HL-60 (cell line): Measurements from ENCODE around the gene GPAM.

Experiments used
- DNase-seq, 2 experiments: peaks; one replicate each; pipeline ENCODE4 v3.0.0-alpha.2; 2010 to 2020; ENCODE audit warnings: low read depth in 1 of 2, low spot score in 1 of 2
- H3K27ac ChIP-seq: fragments of 250-450 bp; sonication (Bioruptor Pico); replicated peaks from 2 replicates; pipeline ENCODE4 v1.5.1; 2020; ENCODE audit warnings: mild to moderate bottlenecking, moderate library complexity
- H3K27me3 ChIP-seq: fragments of 250-450 bp; sonication (Bioruptor Pico); 2 replicates; pipeline ENCODE4 v1.5.1; 2021; ENCODE audit warnings: mild to moderate bottlenecking, moderate library complexity; ENCODE audit not compliant: insufficient read depth, poor library complexity, severe bottlenecking
- H3K4me3 ChIP-seq: replicated peaks from 2 replicates; pipeline ENCODE4 v1.5.1; 2011; ENCODE audit warnings: mild to moderate bottlenecking, control low read depth, low read length; ENCODE audit not compliant: insufficient read depth
- GABPA ChIP-seq: IDR thresholded peaks from 2 replicates; pipeline ENCODE4 v1.6.1; 2012; ENCODE audit warnings: low read depth
- POLR2AphosphoS5 ChIP-seq: IDR thresholded peaks from 2 replicates; pipeline ENCODE4 v1.6.1; 2012; ENCODE audit warnings: low read depth
- SPI1 ChIP-seq: IDR thresholded peaks from 2 replicates; pipeline ENCODE4 v1.6.1; 2012; ENCODE audit warnings: low read depth, mild to moderate bottlenecking, borderline replicate concordance
- TF ChIP-seq, protein P1 (sequence below): IDR thresholded peaks from 2 replicates; pipeline ENCODE4 v1.6.1; 2012; ENCODE audit warnings: low read depth; ENCODE audit not compliant: insufficient replicate concordance
- TF ChIP-seq, protein P2 (sequence below): IDR thresholded peaks from one replicate; pipeline ENCODE4 v1.5.1; 2011; ENCODE audit warnings: low read length, control low read depth, inconsistent platforms; ENCODE audit not compliant: insufficient read depth

Gene GPAM

DNA sequence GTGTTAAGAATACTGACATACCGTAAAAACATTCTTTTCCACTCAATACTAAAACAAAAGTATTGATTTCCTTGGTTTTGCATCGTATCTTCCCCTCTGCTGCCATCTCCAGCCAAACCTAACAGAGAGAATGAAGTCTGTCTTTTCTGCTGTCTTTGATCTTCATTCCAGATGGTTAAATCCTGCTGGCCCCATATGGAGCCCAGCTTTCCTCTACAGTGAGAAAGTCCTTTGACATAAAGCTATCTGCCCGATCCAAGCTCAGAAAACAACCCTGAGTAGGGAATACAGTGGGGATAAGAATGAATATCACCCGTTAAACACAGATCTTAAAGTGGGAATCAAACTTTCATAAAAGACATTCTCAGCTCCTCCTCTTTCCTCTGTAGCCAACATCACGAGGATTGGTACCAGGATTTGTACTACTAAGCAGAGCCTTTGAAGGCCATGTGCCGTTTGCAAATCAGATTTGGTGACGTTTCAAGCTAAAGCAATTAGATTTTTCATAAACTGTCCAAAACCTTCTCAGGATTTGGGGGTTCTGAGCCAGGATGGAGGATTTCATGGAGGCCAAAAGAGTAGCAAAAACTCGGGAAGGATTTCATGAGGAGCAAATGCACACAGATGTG, 30.8 kb upstream of the GPAM start:
- DNase-seq, result no peak
- H3K27ac ChIP-seq, result no peak overlapping the region

DNA sequence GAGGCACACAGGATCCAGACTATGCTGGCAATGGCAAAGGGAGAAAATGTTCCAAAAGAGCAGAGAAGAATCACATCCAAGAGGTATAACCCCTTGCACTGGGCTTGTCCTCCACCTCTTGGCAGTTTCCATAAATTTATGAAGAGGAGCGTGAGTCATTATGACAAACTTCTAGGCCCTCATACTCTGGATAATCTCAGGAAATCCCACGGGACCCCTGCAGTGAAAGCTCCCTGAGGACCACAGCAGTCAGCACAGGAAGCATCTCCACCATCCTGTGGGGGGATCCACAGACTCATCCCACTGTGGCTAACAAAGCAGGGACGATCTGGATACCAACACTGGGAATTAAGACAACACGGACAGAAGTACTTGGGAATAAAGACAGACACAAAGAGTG, 30.3 kb upstream of the GPAM start:
- H3K4me3 ChIP-seq, result no peak overlapping the region
- TF ChIP-seq SPI1 (no peak), POLR2AphosphoS5 (no peak), GABPA (no peak)
- TF ChIP-seq, protein P1, sequence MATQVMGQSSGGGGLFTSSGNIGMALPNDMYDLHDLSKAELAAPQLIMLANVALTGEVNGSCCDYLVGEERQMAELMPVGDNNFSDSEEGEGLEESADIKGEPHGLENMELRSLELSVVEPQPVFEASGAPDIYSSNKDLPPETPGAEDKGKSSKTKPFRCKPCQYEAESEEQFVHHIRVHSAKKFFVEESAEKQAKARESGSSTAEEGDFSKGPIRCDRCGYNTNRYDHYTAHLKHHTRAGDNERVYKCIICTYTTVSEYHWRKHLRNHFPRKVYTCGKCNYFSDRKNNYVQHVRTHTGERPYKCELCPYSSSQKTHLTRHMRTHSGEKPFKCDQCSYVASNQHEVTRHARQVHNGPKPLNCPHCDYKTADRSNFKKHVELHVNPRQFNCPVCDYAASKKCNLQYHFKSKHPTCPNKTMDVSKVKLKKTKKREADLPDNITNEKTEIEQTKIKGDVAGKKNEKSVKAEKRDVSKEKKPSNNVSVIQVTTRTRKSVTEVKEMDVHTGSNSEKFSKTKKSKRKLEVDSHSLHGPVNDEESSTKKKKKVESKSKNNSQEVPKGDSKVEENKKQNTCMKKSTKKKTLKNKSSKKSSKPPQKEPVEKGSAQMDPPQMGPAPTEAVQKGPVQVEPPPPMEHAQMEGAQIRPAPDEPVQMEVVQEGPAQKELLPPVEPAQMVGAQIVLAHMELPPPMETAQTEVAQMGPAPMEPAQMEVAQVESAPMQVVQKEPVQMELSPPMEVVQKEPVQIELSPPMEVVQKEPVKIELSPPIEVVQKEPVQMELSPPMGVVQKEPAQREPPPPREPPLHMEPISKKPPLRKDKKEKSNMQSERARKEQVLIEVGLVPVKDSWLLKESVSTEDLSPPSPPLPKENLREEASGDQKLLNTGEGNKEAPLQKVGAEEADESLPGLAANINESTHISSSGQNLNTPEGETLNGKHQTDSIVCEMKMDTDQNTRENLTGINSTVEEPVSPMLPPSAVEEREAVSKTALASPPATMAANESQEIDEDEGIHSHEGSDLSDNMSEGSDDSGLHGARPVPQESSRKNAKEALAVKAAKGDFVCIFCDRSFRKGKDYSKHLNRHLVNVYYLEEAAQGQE, result no peak
- TF ChIP-seq, protein P2, sequence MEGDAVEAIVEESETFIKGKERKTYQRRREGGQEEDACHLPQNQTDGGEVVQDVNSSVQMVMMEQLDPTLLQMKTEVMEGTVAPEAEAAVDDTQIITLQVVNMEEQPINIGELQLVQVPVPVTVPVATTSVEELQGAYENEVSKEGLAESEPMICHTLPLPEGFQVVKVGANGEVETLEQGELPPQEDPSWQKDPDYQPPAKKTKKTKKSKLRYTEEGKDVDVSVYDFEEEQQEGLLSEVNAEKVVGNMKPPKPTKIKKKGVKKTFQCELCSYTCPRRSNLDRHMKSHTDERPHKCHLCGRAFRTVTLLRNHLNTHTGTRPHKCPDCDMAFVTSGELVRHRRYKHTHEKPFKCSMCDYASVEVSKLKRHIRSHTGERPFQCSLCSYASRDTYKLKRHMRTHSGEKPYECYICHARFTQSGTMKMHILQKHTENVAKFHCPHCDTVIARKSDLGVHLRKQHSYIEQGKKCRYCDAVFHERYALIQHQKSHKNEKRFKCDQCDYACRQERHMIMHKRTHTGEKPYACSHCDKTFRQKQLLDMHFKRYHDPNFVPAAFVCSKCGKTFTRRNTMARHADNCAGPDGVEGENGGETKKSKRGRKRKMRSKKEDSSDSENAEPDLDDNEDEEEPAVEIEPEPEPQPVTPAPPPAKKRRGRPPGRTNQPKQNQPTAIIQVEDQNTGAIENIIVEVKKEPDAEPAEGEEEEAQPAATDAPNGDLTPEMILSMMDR, result no peak
- no peak overlapping the region for H3K27ac ChIP-seq
- no peak for DNase-seq
- peaks cover 17% of the 10 kb centered on the region for H3K27me3 ChIP-seq

More for the DNA sequence above, 30.8 kb upstream of the GPAM start:
- no peak overlapping the region for H3K4me3 ChIP-seq
- peaks cover 17% of the 10 kb centered on the region for H3K27me3 ChIP-seq
- TF ChIP-seq GABPA (no peak), SPI1 (no peak), POLR2AphosphoS5 (no peak)
- TF ChIP-seq, protein P1, result no peak

DNA sequence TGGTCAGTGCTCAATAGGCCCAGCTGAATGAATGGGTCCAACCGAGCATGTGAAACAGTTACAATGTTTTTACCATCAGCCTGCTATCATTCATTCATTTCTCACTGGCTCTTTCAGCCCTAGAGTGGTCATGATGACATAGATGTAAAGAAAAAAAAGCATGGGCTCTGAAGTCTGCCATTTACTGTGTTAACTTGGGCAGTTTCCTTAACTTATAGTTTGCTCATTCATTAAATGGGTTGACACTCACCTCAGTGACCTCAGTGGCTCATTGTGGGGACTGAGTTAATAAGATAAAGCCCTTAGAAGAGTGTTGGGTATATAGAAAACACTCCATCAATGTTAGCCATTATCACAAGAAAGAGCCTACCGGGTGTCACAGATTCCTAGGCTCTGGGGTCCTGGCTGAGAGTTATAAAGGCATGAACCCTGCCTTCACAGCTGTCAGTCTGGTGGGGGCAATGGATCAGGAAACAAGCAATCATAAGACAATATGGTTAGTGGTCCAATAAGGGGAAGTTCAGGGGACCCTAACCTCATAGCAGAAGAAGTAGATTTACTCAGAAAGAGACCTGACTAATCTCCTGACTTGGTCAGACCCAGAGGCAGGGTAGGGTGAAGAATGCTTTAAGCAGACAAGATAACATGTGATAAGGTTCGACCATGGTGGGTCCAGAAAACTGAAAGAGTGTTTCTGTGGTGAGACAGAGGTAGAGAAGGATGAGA, 29.7 kb upstream of the GPAM start:
- H3K27ac ChIP-seq, result no peak overlapping the region
- H3K27me3 ChIP-seq, result peaks cover 14% of the 10 kb centered on the region
- DNase-seq, result no peak
- TF ChIP-seq, protein P1, result no peak
- TF ChIP-seq SPI1 (no peak), GABPA (no peak), POLR2AphosphoS5 (no peak)
- TF ChIP-seq, protein P2, result no peak
- H3K4me3 ChIP-seq, result no peak overlapping the region
